C4-2B (cell line): ENCODE data around the gene TEX9.
"Not testable (repeated sequence)": the region's sequence is repeated elsewhere in the genome, so short reads cannot be mapped to it uniquely, and the experiment has no call there.

Experiments
- H3K27ac ChIP-seq: fragments of 450-650 bp; 2 replicates; pipeline ENCODE4 v1.5.1; 2017
- CTCF ChIP-seq: fragments of 450-650 bp; conservative IDR thresholded peaks from 2 replicates; pipeline ENCODE4 v1.5.1; 2017; ENCODE audit warnings: mild to moderate bottlenecking
- ZFX ChIP-seq: fragments of 450-650 bp; IDR thresholded peaks from 2 replicates; pipeline ENCODE4 v1.6.1; 2017

The TEX9 gene

GRCh38 chr15:56365075-56365711 lies at the start of gene TEX9:
Gene TEX9 (plus strand): TSS chr15:56365426. CDS start chr15:56365451, 25 bp downstream.
- no peak for TF ChIP-seq CTCF
- TF ChIP-seq ZFX: no peak
- H3K27ac ChIP-seq: peak within 1 kb of the TSS; percentile 42

GRCh38 chr15:56316561-56316960 lies 48.7 kb upstream of the TEX9 start:
- not testable (repeated sequence) for H3K27ac ChIP-seq

GRCh38 chr15:56320316-56320715 lies 44.9 kb upstream of the TEX9 start:
- no peak overlapping the region for H3K27ac ChIP-seq
- no peak for TF ChIP-seq ZFX
- TF ChIP-seq CTCF: no peak

- TF ChIP-seq CTCF: no peak
- no peak for TF ChIP-seq ZFX
- no peak overlapping the region for H3K27ac ChIP-seq
Observed at GRCh38 chr15:56320861-56321260, 44.4 kb upstream of the TEX9 start.

- no peak overlapping the region for H3K27ac ChIP-seq
- TF ChIP-seq CTCF: no peak
- no peak for TF ChIP-seq ZFX
Observed at GRCh38 chr15:56322444-56322843, 42.8 kb upstream of the TEX9 start.

- no peak overlapping the region for H3K27ac ChIP-seq
- TF ChIP-seq CTCF (no peak), ZFX (no peak)
Observed at GRCh38 chr15:56323435-56323834, 41.8 kb upstream of the TEX9 start.

- TF ChIP-seq ZFX: no peak
- TF ChIP-seq CTCF: no peak
- H3K27ac ChIP-seq: no peak overlapping the region
Observed at GRCh38 chr15:56325186-56325585, 40.0 kb upstream of the TEX9 start.
